Neural cell (in vitro differentiated cells): Measurements from ENCODE around the gene SPDL1. TPM values are rescaled to one million over a fixed set of nuclear protein-coding genes. Genes with fewer than 3 reads are reported as not detected.

Experiments
- H2AFZ ChIP-seq: fragments of 200-600, 300-800 bp; sonication (generic), shearing (Covaris generic); 2 replicates; pipeline ENCODE4 v1.6.0; 2014; ENCODE audit warnings: low read depth, mild to moderate bottlenecking, antibody characterized with exemption, low read length, moderate library complexity
- H3F3A ChIP-seq: fragments of 200-600 bp; shearing (Covaris generic); 2 replicates; pipeline ENCODE4 v1.6.1; 2016; ENCODE audit warnings: mild to moderate bottlenecking, moderate library complexity, mixed read lengths, antibody characterized with exemption, low read length; ENCODE audit not compliant: insufficient read depth, poor library complexity, severe bottlenecking
- H3K27ac ChIP-seq: fragments of 200-600, 300-800 bp; sonication (generic), shearing (Covaris generic); 2 replicates; pipeline ENCODE4 v1.5.1; 2014; ENCODE audit warnings: mild to moderate bottlenecking, low read length, moderate library complexity
- H3K27me3 ChIP-seq: fragments of 300-800, 200-600 bp; sonication (generic), shearing (Covaris generic); 2 replicates; pipeline ENCODE4 v1.6.0; 2014; ENCODE audit warnings: mild to moderate bottlenecking, low read depth, low read length, moderate library complexity; ENCODE audit not compliant: insufficient read depth
- H3K36me3 ChIP-seq: fragments of 300-800, 200-600 bp; sonication (generic), shearing (Covaris generic); 2 replicates; pipeline ENCODE4 v1.5.1; 2014; ENCODE audit warnings: mild to moderate bottlenecking, antibody characterized with exemption, low read length, moderate library complexity; ENCODE audit not compliant: insufficient read depth
- H3K4me2 ChIP-seq: fragments of 300-800, 200-600 bp; sonication (generic), shearing (Covaris generic); 2 replicates; pipeline ENCODE4 v1.6.0; 2014; ENCODE audit warnings: mild to moderate bottlenecking, low read length
- H3K4me3 ChIP-seq: fragments of 300-800, 200-600 bp; sonication (generic), shearing (Covaris generic); 2 replicates; pipeline ENCODE4 v1.5.1; 2014; ENCODE audit warnings: mild to moderate bottlenecking, low read length, moderate library complexity
- H3K79me2 ChIP-seq: fragments of 200-600 bp; shearing (Covaris generic); replicated peaks from 2 replicates; pipeline ENCODE4 v1.6.0; 2014; ENCODE audit warnings: mild to moderate bottlenecking, low read length, moderate library complexity; ENCODE audit not compliant: insufficient read depth
- H3K9ac ChIP-seq: fragments of 300-800, 200-600 bp; sonication (generic), shearing (Covaris generic); 2 replicates; pipeline ENCODE4 v1.6.1; 2016; ENCODE audit warnings: mild to moderate bottlenecking, low read length, mixed read lengths
- H3K9me2 ChIP-seq: fragments of 200-600 bp; shearing (Covaris generic); 2 replicates; pipeline ENCODE4 v1.6.1; 2016; ENCODE audit warnings: mild to moderate bottlenecking, low read length, mixed read lengths; ENCODE audit not compliant: insufficient read depth
- H3K9me3 ChIP-seq: fragments of 200-600, 300-800 bp; sonication (generic), shearing (Covaris generic); 2 replicates; pipeline ENCODE4 v1.6.1; 2016; ENCODE audit warnings: mild to moderate bottlenecking, mixed run types, low read length, moderate library complexity, mixed read lengths
- H4K20me1 ChIP-seq: fragments of 200-600 bp; shearing (Covaris generic); 2 replicates; pipeline ENCODE4 v1.6.1; 2016; ENCODE audit warnings: mild to moderate bottlenecking, mixed run types; ENCODE audit not compliant: insufficient read depth
- CTCF ChIP-seq: fragments of 450-650 bp; IDR thresholded peaks from 2 replicates; pipeline ENCODE4 v1.5.1; 2014; ENCODE audit warnings: antibody characterized with exemption, mild to moderate bottlenecking, moderate library complexity; ENCODE audit not compliant: poor library complexity, severe bottlenecking
- EP300 ChIP-seq: fragments of 450-650 bp; conservative IDR thresholded peaks from 2 replicates; pipeline ENCODE4 v1.6.1; 2014; ENCODE audit warnings: antibody characterized with exemption, mild to moderate bottlenecking, moderate library complexity; ENCODE audit not compliant: poor library complexity, severe bottlenecking
- EZH2 ChIP-seq: fragments of 200-600, 300-800 bp; shearing (Covaris generic), sonication (generic); IDR thresholded peaks from 2 replicates; pipeline ENCODE4 v1.6.1; 2014; ENCODE audit warnings: antibody characterized with exemption, low read length, borderline replicate concordance, mild to moderate bottlenecking; ENCODE audit not compliant: insufficient read depth, poor library complexity, severe bottlenecking
- MXI1 ChIP-seq: fragments of 450-650 bp; conservative IDR thresholded peaks from 2 replicates; pipeline ENCODE4 v1.6.1; 2014; ENCODE audit warnings: antibody characterized with exemption, mild to moderate bottlenecking; ENCODE audit not compliant: poor library complexity, severe bottlenecking
- POLR2AphosphoS5 ChIP-seq: IDR thresholded peaks from 2 replicates; pipeline ENCODE4 v1.6.1; 2012
- RAD21 ChIP-seq: fragments of 450-650 bp; conservative IDR thresholded peaks from 2 replicates; pipeline ENCODE4 v1.6.1; 2014; ENCODE audit warnings: antibody characterized with exemption, mild to moderate bottlenecking, moderate library complexity
- REST ChIP-seq: IDR thresholded peaks from 2 replicates; pipeline ENCODE4 v1.6.1; 2012; ENCODE audit warnings: borderline replicate concordance
- SMC3 ChIP-seq: fragments of 450-650 bp; conservative IDR thresholded peaks from 2 replicates; pipeline ENCODE4 v1.6.1; 2014; ENCODE audit warnings: antibody characterized with exemption, mild to moderate bottlenecking, moderate library complexity; ENCODE audit not compliant: poor library complexity
- TAF1 ChIP-seq: IDR thresholded peaks from 2 replicates; pipeline ENCODE4 v1.6.1; 2012; ENCODE audit warnings: low read depth
- polyA plus RNA-seq: library from polyadenylated mRNA; depleted of rRNA; stranded (reverse); fragments of >200 nt; gene quantifications from 2 replicates; pipeline ENCODE4 v1.2.3, GENCODE V29; 2014

The SPDL1 gene
- polyA plus RNA-seq, 1 donor from 2014 or later: 26.6 TPM

- Histone ChIP-seq H3K9me3 (peaks cover 9% of the 10 kb centered on the region), H3K27ac (no peak overlapping the region), H3K36me3 (no peaks in the 10 kb centered on the region), H4K20me1 (no peaks in the 10 kb centered on the region), H3K4me3 (no peak overlapping the region), H3K27me3 (no peaks in the 10 kb centered on the region), H2AFZ (no peak overlapping the region), H3F3A (no peaks in the 10 kb centered on the region), H3K4me2 (no peak overlapping the region), H3K79me2 (no peaks in the 10 kb centered on the region), H3K9me2 (no peaks in the 10 kb centered on the region), H3K9ac (no peak overlapping the region)
- TF ChIP-seq RAD21: no peak
- TF ChIP-seq MXI1: no peak
- no peak for TF ChIP-seq EZH2
- TF ChIP-seq EP300: no peak
- no peak for TF ChIP-seq CTCF
These were observed 40.8 kb upstream of the SPDL1 start for GRCh38 chr5:169542811-169543210.

- Histone ChIP-seq H3F3A (no peaks in the 10 kb centered on the region), H3K9me2 (no peaks in the 10 kb centered on the region), H3K79me2 (no peaks in the 10 kb centered on the region), H3K9me3 (peaks cover 9% of the 10 kb centered on the region), H3K4me3 (no peak overlapping the region), H3K27ac (no peak overlapping the region), H3K4me2 (no peak overlapping the region), H3K36me3 (no peaks in the 10 kb centered on the region), H2AFZ (no peak overlapping the region), H4K20me1 (no peaks in the 10 kb centered on the region), H3K9ac (no peak overlapping the region), H3K27me3 (no peaks in the 10 kb centered on the region)
- TF ChIP-seq MXI1 (no peak), POLR2AphosphoS5 (no peak), SMC3 (no peak), RAD21 (no peak)
These were observed 39.2 kb upstream of the SPDL1 start for GRCh38 chr5:169544264-169544950.

GRCh38 chr5:169545762-169546161 is 37.8 kb upstream of the SPDL1 start:
- no peaks in the 10 kb centered on the region for H3K9me2 ChIP-seq
- H3K27ac ChIP-seq: no peak overlapping the region
- peaks cover 9% of the 10 kb centered on the region for H3K9me3 ChIP-seq
- no peaks in the 10 kb centered on the region for H4K20me1 ChIP-seq
- H3K36me3 ChIP-seq: no peaks in the 10 kb centered on the region
- H3F3A ChIP-seq: no peaks in the 10 kb centered on the region
- no peak overlapping the region for H3K4me2 ChIP-seq
- H3K9ac ChIP-seq: no peak overlapping the region
- TF ChIP-seq EP300: no peak
- TF ChIP-seq CTCF: no peak
- TF ChIP-seq TAF1: no peak
- TF ChIP-seq POLR2AphosphoS5: no peak
- no peak for TF ChIP-seq REST
- TF ChIP-seq MXI1: no peak
- TF ChIP-seq SMC3: no peak
- no peak for TF ChIP-seq RAD21
- TF ChIP-seq EZH2: no peak
- no peak overlapping the region for H3K4me3 ChIP-seq
- H3K79me2 ChIP-seq: no peaks in the 10 kb centered on the region
- no peaks in the 10 kb centered on the region for H3K27me3 ChIP-seq
- no peak overlapping the region for H2AFZ ChIP-seq
